HEK293 (cell line): ENCODE data around the gene LRRC15.

Experiments
- CTCF ChIP-seq: fragments of 450-650 bp; formaldehyde crosslinking; IDR thresholded peaks from 2 replicates; pipeline ENCODE4 v1.5.1; 2016; ENCODE audit warnings: missing biosample characterization, missing genetic modification characterization
- HIC1 ChIP-seq: fragments of 450-650 bp; formaldehyde crosslinking; IDR thresholded peaks from 2 replicates; pipeline ENCODE4 v1.5.1; 2016; ENCODE audit warnings: missing biosample characterization, missing genetic modification characterization
- REST ChIP-seq: fragments of 450-650 bp; formaldehyde crosslinking; IDR thresholded peaks from 2 replicates; pipeline ENCODE4 v1.5.1; 2016; ENCODE audit warnings: missing biosample characterization, missing genetic modification characterization
- ZFP41 ChIP-seq: fragments of 450-650 bp; formaldehyde crosslinking; IDR thresholded peaks from 2 replicates; pipeline ENCODE4 v1.5.1; 2016; ENCODE audit warnings: missing biosample characterization, missing genetic modification characterization, borderline replicate concordance
- ZNF174 ChIP-seq: fragments of 450-650 bp; formaldehyde crosslinking; IDR thresholded peaks from 2 replicates; pipeline ENCODE4 v1.5.0; 2017; ENCODE audit warnings: missing biosample characterization, mild to moderate bottlenecking, missing genetic modification characterization
- ZNF670 ChIP-seq: fragments of 450-650 bp; formaldehyde crosslinking; IDR thresholded peaks from 2 replicates; pipeline ENCODE4 v1.5.1; 2016; ENCODE audit warnings: missing biosample characterization, missing genetic modification characterization, low read depth
- ZSCAN18 ChIP-seq: fragments of 450-650 bp; formaldehyde crosslinking; IDR thresholded peaks from 2 replicates; pipeline ENCODE4 v1.5.1; 2016; ENCODE audit warnings: missing biosample characterization, missing genetic modification characterization

- TF ChIP-seq ZSCAN18 (tag by site-specific recombination) = no peak
- no peak for TF ChIP-seq REST (tag by site-specific recombination)
- no peak for TF ChIP-seq CTCF (tag by site-specific recombination)
- TF ChIP-seq ZFP41 (tag by site-specific recombination) = no peak
- no peak for TF ChIP-seq HIC1 (tag by site-specific recombination)
- no peak for TF ChIP-seq ZNF670 (tag by site-specific recombination)
- TF ChIP-seq ZNF174 (tag by site-specific recombination) = no peak
These were observed 3.5 kb downstream of the LRRC15 start for GRCh38 chr3:194365978-194366490.
